Fibroblast of skin of abdomen (primary cell): ENCODE results near the gene CMTM2.
"Not testable (repeated sequence)": the region's sequence is repeated elsewhere in the genome, so short reads cannot be mapped to it uniquely, and the experiment has no call there.

Source experiments
- DNase-seq: peaks from one replicate; pipeline ENCODE4 v3.0.0-alpha.2; 2013

The CMTM2 gene

DNA sequence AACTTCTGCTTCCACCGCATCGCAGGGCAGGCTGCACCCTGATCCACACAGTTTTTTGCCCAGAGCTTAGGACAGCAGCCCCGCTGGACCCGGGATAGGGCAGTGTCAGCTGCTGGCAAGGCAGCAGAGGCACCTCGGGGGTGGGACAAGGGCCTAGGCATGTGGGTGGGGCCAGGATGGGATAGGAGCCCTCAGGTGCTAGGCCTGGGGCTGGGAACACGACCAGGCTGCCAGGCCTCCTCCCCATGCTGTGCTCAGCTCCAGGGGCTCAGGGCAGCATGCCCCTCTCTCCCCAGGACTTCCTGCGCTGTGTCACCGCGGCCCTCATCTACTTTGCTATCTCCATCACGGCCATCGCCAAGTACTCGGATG lies 29.9 kb downstream of the CMTM2 start:
- DNase-seq: no peak

- DNase-seq: no peak
Observed at GRCh38 chr16:66610111-66610820, 31.0 kb downstream of the CMTM2 start.

DNA sequence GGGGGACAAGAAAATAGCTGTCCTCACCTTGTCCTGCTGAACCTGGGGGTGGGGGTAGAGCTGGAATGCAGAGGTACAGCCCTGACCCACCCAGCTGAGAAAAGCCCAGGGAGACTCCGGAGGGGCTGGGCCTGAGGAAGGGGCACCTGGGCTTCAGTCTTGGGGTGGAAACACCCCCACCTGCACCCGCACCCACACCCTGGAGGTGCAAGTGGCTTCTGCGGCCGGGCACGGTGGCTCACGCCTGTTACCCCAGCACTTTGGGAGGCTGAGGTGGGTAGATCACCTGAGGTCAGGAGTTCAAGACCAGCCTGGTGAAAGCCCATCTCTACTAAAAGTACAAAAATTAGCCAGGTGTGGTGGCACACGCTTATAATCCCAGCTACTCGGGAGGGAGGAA lies 32.6 kb downstream of the CMTM2 start:
- not testable (repeated sequence) for DNase-seq

GRCh38 chr16:66612422-66612821 lies 33.2 kb downstream of the CMTM2 start:
- DNase-seq: no peak

- no peak for DNase-seq
Observed at GRCh38 chr16:66614161-66614802, 35.0 kb downstream of the CMTM2 start.

DNA sequence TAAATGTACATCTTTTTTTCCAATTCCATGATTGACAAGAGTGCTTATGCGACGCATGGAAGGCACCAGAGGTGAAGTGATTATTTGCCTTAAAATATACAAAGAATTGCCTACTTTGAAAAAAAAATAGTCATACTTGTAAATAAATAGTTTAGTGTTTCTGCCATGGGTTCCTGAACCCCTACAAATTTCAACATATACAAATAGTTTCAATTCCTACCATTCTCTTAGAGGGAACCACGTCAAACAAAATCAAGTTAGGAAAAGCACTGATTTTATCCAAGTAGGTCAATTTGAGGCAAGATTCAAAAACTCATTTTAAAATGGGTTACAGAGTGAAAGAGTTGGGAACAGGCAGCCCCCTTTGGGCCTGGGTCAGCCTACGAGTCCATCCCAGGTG lies 36.9 kb downstream of the CMTM2 start:
- peak; percentile 12 for DNase-seq

GRCh38 chr16:66616592-66616991 lies 37.3 kb downstream of the CMTM2 start:
- no peak for DNase-seq

DNA sequence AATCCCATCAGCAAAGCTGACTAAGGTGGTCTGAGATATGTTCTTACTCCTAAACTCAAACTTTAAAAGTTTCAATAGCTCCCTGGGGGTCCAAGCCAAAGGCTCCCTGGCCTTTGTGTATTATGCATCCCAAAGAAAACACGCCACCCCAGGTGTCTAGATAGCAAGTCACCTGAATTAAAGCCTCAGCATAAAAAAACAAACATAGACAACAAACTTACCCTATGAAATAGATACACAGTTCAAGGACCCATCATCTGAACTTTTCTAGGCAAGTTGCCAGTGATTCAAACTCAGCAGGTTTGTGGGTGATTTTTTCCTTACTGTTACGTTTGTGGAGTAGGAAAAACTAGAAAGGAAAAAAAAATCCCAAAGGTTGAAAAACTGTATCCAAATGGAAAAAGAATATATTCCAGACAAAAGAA lies 37.8 kb downstream of the CMTM2 start:
- no peak for DNase-seq

DNA sequence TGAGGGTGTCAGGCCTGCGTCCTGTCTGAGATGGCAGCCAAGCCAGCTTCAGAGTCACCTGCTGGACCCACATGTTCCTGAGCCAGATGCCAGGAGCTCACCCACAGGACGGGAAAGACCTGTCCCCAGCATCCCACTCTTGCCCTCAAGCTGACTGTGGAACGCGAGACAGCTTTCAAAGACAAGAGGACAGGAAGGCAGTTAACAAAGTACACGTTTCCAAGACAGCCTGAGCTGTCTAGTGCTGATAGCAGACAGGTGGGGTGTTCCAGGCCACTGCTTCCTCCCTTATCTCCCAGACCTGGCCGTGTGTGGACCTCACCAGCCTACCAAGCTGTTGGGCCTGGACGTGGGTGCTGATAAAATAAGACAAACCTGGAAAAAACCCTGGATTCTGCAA lies 38.5 kb downstream of the CMTM2 start:
- no peak for DNase-seq

GRCh38 chr16:66618588-66619375 lies 39.5 kb downstream of the CMTM2 start:
- DNase-seq: peak; percentile 96

DNA sequence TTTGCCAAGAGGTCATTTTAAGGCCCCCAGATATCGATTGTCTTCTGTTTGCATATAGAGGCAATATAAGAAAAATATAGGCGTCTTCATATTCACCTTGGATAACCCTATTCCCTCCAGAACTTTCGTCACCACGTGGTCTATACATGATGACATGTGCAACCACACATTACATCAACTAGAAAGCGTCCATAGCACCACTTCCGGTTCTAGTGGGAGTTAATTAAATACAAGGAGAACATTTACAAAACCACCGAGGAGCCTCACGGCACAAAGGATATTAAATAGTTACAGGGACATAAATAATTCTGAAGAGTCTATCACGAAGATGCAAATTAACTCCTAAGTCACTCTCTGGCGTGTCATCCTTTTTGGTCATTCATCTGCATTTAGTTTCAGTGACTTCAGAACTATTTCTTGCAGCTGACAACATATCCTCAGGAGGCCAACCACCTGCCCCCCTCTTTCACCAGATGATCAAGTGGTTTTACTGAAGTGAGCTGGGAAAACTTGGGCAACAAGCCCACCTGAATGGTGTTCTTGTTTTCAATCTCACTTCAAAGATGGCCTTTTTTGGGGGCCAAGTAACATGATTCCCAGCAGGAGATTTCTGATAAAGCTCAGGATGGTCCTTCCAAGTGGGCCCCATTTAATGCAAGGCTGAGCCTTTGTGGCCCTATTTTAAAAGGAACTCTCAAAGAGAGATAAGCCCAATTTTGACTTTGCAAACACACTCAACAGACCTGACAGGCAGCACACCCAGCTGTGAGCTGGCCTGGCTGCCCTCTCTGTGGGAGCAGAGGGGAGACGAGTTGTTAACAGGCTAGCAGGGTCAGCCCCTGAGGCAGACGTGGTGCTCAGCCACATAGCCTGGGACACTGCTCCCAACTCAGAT lies 40.5 kb downstream of the CMTM2 start:
- DNase-seq: peak; percentile 90

DNA sequence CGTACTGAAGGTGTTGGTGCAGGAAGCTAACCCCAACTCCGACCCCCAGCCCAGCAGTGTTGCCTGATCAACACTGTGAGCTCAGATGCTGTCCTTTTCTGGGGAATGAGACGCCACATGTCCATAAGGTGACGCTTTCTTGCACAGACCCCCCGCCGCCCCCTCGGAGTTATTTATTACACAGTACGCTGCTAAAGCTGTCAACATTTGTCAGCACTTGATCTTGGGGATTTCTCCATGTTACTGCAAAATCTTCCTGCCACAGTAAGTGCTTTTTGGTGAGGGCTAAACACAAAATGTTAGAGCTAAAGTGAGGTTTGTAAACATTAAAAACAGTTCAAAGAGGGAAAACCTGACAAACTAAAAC lies 41.1 kb downstream of the CMTM2 start:
- peak; percentile 20 for DNase-seq

DNA sequence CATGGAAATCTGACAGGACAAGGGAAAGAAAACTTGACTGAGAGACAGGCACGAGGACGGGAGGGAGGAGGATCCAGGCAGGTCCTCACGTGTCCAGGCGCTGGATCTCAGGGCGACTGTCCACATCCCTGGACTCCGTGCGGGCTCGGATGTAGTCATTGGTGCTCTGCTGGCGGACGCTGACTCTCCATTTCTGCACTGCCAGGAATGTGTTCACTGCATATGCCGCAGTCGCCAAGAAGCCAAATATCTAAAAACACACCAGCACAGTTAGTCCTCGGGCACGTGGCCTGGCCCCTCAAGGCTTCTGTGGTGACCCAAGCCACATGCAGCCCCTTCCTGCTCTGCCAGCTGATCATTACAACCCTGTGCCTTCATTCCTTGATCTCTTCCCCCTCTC lies 42.7 kb downstream of the CMTM2 start:
- DNase-seq: no peak

DNA sequence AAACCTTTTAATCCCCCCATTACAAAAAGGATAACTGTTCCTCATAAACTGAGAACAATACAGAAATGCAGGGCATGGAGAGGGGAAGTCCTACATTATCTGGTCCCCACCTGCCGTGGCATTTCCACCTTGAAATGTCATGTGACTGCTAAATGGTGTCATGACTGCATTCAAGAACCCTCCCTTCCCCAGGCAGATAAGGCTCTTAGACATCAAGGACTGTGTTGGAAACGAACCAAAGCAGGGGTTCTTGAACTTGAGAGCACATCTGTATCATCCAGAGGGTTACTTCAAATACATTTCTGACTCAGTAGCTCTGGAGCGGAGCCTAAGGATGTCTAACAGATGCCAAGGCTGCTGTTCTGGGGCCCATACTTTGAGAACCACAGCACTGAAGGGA lies 43.6 kb downstream of the CMTM2 start:
- peak; percentile 14 for DNase-seq

DNA sequence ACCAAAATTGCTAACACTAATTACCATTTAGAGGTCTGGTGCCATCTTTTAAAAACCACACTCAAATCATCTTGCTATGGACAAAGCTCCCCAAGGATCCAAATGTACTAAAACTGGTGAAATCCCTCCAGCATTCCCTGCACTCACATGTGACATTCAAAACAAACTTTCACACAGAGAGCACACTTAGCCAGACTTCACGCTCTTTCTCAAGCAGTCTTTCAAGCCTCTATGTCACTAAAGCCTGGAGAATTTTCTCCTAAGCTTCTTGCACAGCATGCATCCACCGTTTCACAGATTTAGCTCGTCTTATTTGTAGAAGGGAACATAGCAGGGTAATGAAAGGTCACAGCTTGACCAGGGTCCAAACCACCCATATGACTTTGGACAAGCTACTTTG lies 44.5 kb downstream of the CMTM2 start:
- no peak for DNase-seq

DNA sequence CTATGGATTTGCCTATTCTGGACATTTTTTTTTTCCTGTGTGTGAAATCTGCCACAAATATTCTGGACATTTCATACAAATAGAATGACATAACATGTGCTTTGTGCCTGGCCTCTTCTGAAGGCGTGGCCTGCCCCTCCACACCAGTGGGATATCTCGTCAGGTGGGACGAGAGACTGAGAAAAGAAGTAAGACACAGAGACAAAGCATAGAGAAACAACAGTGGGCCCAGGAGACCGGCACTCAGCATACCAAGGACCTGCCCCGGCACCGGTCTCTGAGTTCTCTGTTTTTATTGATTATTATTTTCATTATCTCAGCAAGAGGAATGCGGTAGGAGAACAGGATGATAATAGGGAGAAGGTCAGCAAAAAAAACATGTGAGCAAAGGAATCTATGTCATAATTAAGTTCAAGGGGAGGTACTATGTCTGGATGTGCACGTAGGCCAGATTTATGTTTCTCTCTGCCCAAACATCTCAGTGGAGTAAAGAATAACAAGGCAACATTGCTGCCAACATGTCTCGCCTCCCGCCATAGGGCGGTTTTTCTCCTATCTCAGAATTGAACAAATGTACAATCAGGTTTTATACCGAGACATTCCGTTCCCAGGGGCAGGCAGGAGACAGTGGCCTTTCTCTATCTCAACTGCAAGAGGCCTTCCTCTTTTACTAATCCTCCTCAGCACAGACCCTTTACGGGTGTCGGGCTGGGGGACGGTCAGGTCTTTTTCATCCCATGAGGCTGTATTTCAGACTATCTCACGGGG lies 48.5 kb downstream of the CMTM2 start:
- DNase-seq: not testable (repeated sequence)

GRCh38 chr16:66629856-66630255 lies 50.6 kb downstream of the CMTM2 start:
- no peak for DNase-seq

DNA sequence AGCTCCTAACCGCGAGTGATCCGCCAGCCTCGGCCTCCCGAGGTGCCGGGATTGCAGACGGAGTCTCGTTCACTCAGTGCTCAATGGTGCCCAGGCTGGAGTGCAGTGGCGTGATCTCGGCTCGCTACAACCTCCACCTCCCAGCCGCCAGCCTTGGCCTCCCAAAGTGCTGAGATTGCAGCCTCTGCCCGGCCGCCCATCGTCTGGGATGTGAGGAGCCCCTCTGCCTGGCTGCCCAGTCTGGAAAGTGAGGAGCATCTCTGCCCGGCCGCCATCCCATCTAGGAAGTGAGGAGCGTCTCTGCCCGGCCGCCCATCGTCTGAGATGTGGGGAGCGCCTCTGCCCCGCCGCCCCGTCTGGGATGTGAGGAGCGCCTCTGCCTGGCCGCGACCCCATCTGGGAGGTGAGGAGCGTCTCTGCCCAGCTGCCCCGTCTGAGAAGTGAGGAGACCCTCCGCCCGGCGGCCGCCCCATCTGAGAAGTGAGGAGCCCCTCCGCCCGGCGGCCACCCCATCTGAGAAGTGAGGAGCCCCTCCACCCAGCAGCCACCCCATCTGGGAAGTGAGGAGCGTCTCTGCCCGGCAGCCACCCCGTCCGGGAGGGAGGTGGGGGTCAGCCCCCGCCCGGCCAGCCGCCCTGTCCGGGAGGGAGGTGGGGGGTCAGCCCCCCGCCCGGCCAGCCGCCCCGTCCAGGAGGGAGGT lies 51.4 kb downstream of the CMTM2 start:
- not testable (repeated sequence) for DNase-seq

DNA sequence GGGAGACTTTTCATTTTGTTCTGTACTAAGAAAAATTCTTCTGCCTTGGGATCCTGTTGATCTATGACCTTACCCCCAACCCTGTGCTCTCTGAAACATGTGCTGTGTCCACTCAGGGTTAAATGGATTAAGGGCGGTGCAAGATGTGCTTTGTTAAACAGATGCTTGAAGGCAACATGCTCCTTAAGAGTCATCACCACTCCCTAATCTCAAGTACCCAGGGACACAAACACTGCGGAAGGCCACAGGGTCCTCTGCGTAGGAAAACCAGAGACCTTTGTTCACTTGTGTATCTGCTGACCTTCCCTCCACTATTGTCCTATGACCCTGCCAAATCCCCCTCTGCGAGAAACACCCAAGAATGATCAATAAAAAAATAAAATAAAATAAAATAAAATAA lies 52.3 kb downstream of the CMTM2 start:
- DNase-seq: not testable (repeated sequence)

DNA sequence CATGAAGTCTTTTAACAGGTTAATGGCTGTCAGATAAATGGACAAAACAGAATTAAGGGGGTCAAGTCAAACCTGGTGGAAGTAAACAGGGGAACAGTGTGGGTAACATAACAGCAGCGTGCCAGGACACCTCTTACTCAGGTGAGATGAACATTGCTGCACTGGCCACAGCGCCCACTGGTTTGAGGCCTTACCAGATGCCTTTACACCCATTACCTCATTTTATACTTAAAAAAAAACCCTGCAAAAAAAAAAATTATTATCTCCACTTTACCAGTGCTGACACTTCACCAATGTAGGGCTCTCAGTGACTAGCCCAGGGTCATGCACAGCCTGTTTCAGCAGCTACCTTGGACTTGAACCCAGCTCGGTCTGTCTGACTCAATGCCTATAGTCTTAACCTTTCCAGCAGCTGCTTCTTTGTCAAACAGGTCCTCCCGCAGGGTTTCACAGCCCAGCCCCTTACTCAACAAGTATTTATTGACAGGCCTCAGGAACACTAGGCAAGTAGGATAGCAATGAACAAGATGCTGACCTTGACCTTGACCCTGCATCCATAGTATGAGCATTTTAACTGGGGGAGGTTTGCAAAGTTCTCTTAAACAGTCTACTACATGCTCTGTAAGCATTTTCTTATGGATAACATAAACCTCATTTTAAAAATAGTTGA lies 55.4 kb downstream of the CMTM2 start:
- DNase-seq: no peak

DNA sequence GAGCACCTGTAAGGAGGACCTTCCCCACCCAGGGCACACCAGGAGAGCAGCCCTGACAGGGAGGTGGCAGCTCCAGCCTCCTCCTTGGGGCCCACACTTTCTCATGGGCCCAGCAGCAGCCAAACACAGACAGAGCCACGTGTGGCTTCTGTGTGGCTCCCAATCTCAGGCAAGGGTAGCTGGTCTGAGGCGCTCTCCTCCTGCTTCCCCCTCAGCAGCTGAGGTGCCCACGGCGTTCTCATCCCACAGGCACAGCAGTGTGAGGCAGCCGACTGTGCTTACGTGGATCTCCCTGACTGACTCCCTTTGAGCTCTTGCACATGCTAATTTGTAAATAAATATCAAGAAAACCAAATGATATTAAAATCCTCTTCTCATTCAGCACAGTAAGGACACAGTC lies 56.1 kb downstream of the CMTM2 start:
- DNase-seq: no peak
